ENCODE data around the gene LHFPL2.

Gene LHFPL2

DNA sequence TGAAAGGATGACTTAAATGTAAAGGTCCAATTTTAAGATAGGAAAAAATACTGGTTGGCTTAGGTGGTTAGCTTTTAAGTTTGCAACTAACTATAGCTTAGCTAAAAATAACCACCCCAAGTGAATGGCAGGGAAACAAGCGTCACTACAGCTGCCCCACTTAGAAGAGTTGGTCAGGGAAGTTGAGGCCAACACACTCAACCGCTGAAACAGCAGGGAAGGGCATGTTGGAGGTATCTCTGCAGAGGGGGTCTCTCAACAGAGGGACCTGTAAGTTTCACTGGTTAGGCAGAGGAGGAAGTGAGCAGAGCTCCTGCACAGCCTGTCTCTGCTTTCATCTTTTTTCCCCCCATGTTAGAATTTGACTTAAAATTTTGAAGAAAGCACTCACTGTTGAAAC, 75.3 kb downstream of the LHFPL2 start:
- no peak for TF ChIP-seq GATA2 (IDR thresholded peaks at IDR 0.05; ENCODE audit: low read depth, low read length)
- no peak for TF ChIP-seq GATA3 (IDR thresholded peaks at IDR 0.05; ENCODE audit: low read depth, low read length)

DNA sequence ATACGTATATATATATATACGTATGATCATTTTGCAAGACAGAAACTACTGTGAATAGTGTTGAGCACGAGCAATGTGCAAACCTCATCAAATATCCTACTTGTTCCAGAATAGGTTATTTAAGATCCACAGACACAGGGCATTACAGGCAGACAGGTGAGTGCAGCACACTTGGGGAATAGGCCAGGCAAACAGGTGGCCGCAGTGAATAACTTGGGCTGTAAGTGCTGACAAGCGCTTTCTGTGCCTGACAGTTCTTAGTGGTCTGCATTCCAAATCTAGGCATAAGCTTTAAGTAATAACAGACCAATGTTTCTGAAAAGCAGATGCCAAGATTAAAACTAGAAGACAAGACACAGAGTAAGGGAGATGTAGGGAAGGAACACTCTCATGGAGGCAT, 77.9 kb downstream of the LHFPL2 start:
- no peak for TF ChIP-seq GATA3 (IDR thresholded peaks at IDR 0.05; ENCODE audit: low read depth, low read length)
- TF ChIP-seq GATA2 (IDR thresholded peaks at IDR 0.05; ENCODE audit: low read depth, low read length): no peak

DNA sequence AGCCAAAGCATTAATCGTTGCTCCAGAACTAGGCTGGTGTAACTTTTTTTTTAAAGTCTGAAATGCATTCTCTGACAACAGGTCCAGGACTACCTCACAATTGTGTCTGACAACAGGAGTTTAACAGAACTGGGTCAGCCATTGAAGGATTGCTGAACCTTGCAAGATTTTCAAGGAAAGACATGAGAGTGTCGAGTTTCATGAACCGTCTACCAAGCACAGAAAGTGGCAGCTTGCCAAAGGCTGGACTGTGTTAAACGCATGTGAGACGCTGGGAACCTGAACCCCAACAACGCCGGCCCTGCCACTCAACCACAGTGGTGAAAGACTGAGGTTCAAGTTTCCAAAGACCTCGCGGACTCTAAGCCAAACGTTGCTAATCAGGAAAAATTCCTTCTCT, 79.1 kb downstream of the LHFPL2 start:
- no peak for TF ChIP-seq GATA3 (IDR thresholded peaks at IDR 0.05; ENCODE audit: low read depth, low read length)
- TF ChIP-seq GATA2 (IDR thresholded peaks at IDR 0.05; ENCODE audit: low read depth, low read length): no peak

DNA sequence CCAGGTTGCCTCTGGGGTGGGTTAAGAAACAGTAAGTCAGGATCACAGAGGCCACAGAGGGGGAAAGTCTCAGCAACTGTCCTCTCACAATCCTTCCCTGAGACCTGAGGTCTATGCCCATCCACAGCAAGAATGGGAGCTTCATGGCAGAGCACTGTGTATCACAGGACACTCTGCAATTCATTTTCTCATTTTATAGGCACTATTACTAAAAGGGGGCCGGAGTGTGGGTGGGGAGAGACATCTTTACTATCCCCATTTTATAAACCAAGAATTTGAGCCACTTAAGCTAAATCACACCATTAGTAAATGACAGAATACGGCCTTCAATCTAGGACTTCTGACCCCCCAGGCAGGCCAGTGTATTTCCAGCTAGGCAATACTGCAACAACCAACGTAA, 79.9 kb downstream of the LHFPL2 start:
- no peak for TF ChIP-seq GATA3 (IDR thresholded peaks at IDR 0.05; ENCODE audit: low read depth, low read length)
- TF ChIP-seq GATA2 (IDR thresholded peaks at IDR 0.05; ENCODE audit: low read depth, low read length): no peak

DNA sequence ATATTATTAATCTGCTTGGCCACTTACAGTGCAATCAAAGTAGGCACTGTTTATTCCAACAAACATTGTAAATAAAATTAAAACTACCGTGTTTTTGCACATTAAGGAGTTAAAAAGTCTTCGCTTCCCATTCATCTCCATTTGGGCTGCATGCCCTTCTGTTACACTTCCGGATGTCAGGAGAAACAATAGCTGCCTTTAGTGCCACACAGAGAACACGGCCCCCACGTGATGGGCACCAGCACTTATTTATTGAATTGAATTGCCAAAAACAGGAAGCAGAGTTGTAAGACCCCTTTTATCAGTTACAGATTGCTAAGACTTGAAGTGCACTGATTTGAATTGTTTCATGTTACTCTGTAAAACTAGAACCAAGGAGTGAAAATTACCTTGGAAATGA, 80.4 kb downstream of the LHFPL2 start:
- no peak for TF ChIP-seq GATA2 (IDR thresholded peaks at IDR 0.05; ENCODE audit: low read depth, low read length)
- TF ChIP-seq GATA3 (IDR thresholded peaks at IDR 0.05; ENCODE audit: low read depth, low read length): no peak

DNA sequence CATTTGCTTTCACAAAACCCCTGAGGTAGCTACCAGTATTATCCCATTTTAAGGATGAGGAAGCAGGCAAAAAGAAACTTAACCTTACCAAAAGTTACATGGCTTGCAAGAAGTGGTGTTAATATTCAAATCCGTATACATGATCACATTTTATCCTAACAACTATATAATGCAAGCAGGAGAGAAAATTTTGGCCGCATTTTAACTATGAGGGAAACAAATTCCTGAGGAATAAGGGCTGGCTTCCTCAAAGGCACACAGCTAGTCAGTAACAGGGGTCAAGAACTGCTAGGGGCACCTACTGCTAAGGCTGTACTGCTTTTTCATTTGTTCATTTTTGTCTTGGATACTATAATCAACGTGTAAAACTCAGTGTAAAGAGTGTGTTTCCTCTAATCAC, 81.0 kb downstream of the LHFPL2 start:
- TF ChIP-seq GATA3 (IDR thresholded peaks at IDR 0.05; ENCODE audit: low read depth, low read length) (no peak), GATA2 (IDR thresholded peaks at IDR 0.05; ENCODE audit: low read depth, low read length) (no peak)

DNA sequence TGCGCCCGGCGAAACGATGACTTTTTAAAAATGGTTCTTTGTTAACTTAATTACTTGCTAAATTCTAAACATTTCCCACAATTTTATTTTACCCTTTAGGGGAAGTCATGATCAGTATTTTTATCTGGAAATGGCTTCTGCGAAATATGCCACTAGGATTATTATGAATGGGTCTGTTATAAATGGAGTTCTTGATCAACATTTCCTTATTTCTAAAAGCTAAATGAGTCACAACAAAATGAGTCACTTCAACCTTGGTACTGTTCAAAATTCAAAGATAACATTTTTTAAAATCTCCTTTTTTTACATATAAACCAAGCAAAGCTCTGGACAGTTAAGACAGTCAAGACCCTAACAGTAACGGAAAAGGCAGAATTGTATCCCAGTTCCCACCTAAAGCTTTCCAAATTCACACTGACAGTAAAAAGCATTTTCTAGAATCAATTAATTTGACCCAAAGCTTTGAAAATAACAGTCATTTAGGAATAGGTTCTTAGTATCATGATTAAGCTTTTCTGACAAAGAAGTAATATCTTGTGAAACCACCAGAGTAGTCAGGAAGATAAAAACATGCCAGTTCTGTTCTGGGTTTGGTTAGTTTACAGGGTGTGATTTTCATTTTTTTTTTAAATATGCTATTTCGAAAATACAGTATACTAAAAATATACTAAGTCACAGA, 81.7 kb downstream of the LHFPL2 start:
- TF ChIP-seq GATA3 (IDR thresholded peaks at IDR 0.05; ENCODE audit: low read depth, low read length) (no peak), GATA2 (IDR thresholded peaks at IDR 0.05; ENCODE audit: low read depth, low read length) (no peak)

DNA sequence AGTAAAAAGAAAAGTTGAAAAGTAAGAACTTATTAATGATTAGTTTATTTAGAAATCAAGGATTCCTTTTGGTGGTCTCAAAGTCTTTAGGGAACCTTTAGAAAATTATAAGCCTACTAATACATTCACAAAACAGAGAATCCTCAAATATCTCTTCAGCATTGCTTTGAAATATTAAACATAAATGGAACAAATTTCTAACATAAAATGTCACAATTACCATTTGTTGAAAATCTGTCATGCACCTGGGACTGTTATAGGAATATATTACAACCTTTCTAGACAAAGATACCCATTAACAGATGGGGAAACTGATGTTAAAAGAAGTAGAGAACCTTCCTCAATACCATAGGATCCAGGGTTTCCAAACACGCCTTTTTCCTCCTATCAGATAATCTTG, 83.2 kb downstream of the LHFPL2 start:
- TF ChIP-seq GATA2 (IDR thresholded peaks at IDR 0.05; ENCODE audit: low read depth, low read length): no peak
- TF ChIP-seq GATA3 (IDR thresholded peaks at IDR 0.05; ENCODE audit: low read depth, low read length): no peak

DNA sequence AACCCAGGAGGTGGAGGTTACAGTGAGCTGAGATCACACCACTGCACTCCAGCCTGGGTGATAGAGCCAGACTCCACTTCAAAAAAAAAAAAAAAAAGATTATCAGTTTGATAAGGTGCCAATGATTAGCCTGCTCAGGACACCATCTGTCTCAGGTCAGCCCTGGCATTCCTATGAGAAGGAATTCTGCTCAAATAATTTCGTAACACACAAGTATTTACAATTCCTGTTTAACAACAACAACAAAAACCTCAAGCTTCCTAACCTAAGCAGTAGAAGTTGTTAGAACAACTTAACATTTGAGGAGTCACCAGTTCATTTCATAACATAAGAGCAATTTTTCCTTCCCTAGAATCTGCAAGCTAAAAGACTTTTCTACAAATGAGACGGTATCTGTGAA, 85.0 kb downstream of the LHFPL2 start:
- TF ChIP-seq GATA3 (IDR thresholded peaks at IDR 0.05; ENCODE audit: low read depth, low read length): no peak
- TF ChIP-seq GATA2 (IDR thresholded peaks at IDR 0.05; ENCODE audit: low read depth, low read length): no peak

DNA sequence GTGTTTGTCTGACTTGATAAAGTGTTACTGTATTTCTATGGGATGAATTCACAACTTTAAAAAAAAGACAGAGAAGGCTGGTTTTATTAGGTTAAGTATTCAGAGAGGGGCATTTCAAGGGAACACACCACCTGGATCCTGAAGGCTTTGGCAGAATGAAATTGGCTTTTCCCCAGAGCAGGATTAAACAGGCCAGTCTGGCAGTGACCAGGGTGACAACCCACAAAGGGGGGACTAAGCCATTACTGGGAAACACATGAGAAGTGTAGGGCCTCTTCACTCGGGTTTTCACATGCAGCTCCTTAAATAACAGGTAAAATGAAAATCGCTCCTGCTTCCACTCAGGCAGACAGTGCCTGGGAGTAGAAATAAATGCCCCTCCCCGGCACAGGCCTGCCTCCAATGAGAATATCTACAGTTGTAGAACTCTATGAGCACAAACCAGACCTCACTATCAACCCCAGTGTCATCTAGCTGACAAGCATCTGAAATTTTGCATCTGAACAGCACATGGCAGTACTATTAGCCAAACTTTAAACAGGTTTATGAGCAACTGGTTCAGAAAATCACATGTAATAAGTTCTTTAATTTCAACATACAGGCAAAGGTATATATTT, 85.8 kb downstream of the LHFPL2 start:
- TF ChIP-seq GATA3 (IDR thresholded peaks at IDR 0.05; ENCODE audit: low read depth, low read length) (no peak), GATA2 (IDR thresholded peaks at IDR 0.05; ENCODE audit: low read depth, low read length) (peak; percentile 20; the same call in 1 of the 2 replicates)

DNA sequence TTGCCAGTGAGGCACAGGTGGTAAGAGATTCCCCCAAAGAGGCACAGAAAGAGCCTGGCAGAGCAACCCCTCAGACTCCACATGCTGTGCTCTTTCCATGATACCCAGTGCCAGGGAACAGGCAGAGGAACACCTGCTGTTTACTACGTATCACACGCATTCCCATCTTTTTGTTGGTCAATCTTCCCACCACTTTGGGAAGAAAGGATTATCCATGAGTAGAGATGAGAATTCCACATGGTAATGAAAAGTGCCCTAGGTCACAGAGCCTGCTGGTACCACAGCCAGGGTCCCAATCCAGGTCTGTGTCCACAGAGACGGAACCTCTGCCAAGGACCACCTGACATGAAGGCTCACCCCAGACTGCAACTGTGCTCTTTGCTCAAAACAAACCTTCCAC, 86.6 kb downstream of the LHFPL2 start:
- no peak for TF ChIP-seq GATA3 (IDR thresholded peaks at IDR 0.05; ENCODE audit: low read depth, low read length)
- no peak for TF ChIP-seq GATA2 (IDR thresholded peaks at IDR 0.05; ENCODE audit: low read depth, low read length)

DNA sequence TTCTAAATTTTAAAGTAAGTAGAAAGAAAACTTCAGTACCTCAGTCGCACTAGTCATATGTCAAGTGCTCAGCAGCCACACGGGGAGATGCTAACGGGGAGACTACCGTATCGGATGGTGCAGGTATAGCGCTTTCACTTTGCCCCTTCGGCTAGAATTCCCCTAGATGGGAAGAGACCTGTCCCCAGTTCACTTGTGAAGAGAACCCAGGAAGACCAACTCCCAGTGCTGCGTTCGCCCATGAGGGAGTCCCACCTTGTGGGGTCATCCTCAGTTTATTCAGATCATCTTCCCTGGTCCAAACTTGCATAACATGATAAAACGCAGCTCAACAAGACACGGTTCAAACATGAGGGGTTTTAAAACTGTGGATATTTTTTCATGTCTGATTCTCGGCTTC, 87.3 kb downstream of the LHFPL2 start:
- TF ChIP-seq GATA3 (IDR thresholded peaks at IDR 0.05; ENCODE audit: low read depth, low read length) (no peak), GATA2 (IDR thresholded peaks at IDR 0.05; ENCODE audit: low read depth, low read length) (no peak)

DNA sequence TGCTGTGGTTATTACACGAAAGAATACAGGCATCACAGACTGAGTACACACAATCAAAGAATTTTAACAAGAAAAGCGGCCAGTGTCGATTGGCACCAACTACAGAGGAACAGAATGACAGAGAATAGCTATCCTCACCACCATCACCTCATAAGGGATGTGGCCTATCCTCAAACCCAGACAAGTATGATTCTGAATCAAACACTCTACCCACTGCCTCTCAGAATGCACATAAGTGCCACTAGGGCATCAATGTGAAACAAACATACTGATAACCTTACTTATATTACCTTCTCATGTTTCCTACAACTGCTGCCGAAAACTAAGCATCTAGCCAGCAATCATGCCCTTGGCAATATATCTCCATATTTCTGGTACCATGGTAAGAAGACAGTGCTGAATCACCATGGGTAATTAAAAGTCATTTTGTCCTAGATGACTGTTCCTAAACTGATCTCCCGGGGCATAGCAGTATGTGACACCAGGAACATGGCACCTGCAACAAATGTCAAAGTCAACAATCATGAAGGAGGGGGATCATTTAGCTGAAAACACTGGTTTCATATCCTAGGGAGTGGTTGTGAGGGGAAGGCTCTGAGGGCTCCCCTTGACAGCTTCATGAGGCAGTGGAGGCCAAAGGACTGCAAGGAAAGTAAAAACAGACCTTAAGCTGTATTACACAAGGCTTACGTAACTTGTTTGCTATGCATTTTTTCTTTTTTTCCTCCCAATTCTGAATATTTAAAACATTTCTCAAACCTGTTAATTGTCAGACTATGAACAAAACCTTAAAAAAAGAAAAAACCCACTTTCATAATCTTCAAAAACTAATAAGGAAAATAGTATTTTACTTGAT, 88.3 kb downstream of the LHFPL2 start:
- TF ChIP-seq GATA2 (IDR thresholded peaks at IDR 0.05; ENCODE audit: low read depth, low read length) (no peak), GATA3 (IDR thresholded peaks at IDR 0.05; ENCODE audit: low read depth, low read length) (no peak)

DNA sequence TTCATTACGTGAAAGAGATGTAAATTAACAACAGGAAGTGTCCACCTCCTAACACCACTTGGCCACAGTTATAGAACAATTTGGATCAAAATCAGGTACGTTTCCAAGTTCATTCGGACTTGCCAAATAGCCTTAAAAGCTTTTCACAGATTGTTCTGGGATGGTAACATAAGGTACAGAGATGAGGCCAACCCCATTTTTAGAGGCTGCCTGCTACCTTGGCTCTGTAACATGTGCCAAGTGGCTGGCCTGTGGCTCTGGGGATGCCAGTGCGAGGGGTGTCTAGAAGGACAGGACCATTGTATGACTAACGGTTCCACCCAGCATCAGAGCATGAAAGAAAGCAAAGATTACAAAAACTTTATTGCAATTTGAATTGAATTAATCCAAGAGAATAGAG, 91.0 kb downstream of the LHFPL2 start:
- TF ChIP-seq GATA3 (IDR thresholded peaks at IDR 0.05; ENCODE audit: low read depth, low read length) (no peak), GATA2 (IDR thresholded peaks at IDR 0.05; ENCODE audit: low read depth, low read length) (no peak)

DNA sequence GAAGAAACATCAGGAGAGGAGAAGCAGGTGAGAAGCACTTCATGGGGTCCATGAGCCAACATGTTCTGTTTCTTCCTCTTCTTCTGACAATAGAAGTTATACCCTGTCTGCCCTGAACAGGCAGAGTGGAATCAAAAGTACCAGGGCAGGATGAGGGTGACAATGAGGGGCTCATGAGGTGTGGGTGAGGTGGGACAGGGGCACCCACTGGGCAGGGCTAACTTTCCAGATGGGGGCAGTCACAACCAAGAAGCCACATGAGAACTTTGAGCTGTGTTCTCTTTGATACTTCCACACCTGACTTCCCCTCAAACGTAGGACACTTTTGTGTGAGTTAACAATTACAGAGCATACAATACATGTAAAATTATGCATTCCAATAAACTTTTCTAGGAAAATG, 92.7 kb downstream of the LHFPL2 start:
- TF ChIP-seq GATA3 (IDR thresholded peaks at IDR 0.05; ENCODE audit: low read depth, low read length) (no peak), GATA2 (IDR thresholded peaks at IDR 0.05; ENCODE audit: low read depth, low read length) (no peak)

Measured in SH-SY5Y (cell line).